Endometrial microvascular endothelial cells (primary cell): ENCODE results near the gene ATG2A. TPM values are rescaled to one million over a fixed set of nuclear protein-coding genes. Genes with fewer than 3 reads are reported as not detected.

ENCODE experiments used
- in situ Hi-C: cut with HindIII; loops from 2 replicates; pipeline ENCODE4 v1.10.0; 2017; ENCODE audit warnings: low sequenced_read_pairs, low pct_unique_long_range_greater_than_20kb; ENCODE audit errors: inconsistent ontology term
- total RNA-seq: library from RNA; depleted of rRNA; stranded (reverse); fragments of >200 nt; gene quantifications from one replicate; pipeline ENCODE4 v1.2.3, GENCODE V29; 2015; ENCODE audit errors: inconsistent ontology term

ATG2A gene
- total RNA-seq, 1 donor from 2014 or later: 26.2 TPM

GRCh38 chr11:64909653-64910343 lies 7.2 kb downstream of the ATG2A start:
- in situ Hi-C loops: no loop called here

- in situ Hi-C loops: no loop called here
These were observed 8.2 kb downstream of the ATG2A start for GRCh38 chr11:64908766-64909165.

GRCh38 chr11:64906314-64906635 lies 10.7 kb downstream of the ATG2A start:
- in situ Hi-C loops: no loop called here

GRCh38 chr11:64905516-64906313 lies 11.3 kb downstream of the ATG2A start:
- in situ Hi-C loops: no loop called here

GRCh38 chr11:64903291-64903833 lies 13.6 kb downstream of the ATG2A start:
- in situ Hi-C loops: no loop called here

- in situ Hi-C loops: no loop called here
These were observed 14.7 kb downstream of the ATG2A start for GRCh38 chr11:64902102-64902900.

- in situ Hi-C loops: no loop called here
These were observed 16.2 kb downstream of the ATG2A start for GRCh38 chr11:64900774-64901173.

- in situ Hi-C loops: no loop called here
These were observed 16.7 kb downstream of the ATG2A start for GRCh38 chr11:64900263-64900678.

GRCh38 chr11:64898541-64898940 lies 18.5 kb downstream of the ATG2A start:
- in situ Hi-C loops: loop anchor here (10.0 kb wide), 1 partner anchor 54 kb away; the partner anchor contains the start of gene CDC42BPG

- in situ Hi-C loops: loop anchor here (10.0 kb wide), 1 partner anchor 53 kb away; the partner anchor contains the start of gene CDC42BPG
These were observed 18.9 kb downstream of the ATG2A start for GRCh38 chr11:64898076-64898445.

- in situ Hi-C loops: loop anchor here (10.0 kb wide), 1 partner anchor 53 kb away; the partner anchor contains the start of gene CDC42BPG
These were observed 19.5 kb downstream of the ATG2A start for GRCh38 chr11:64897381-64898075.

- in situ Hi-C loops: loop anchor here (10.0 kb wide), 1 partner anchor 52 kb away; the partner anchor contains the start of gene CDC42BPG
These were observed 20.5 kb downstream of the ATG2A start for GRCh38 chr11:64896448-64897022.

GRCh38 chr11:64894812-64895452 lies 22.1 kb downstream of the ATG2A start:
- in situ Hi-C loops: loop anchor here (10.0 kb wide), 1 partner anchor 50 kb away; the partner anchor contains the start of gene CDC42BPG

- in situ Hi-C loops: loop anchor here (10.0 kb wide), 1 partner anchor 49 kb away; the partner anchor contains the start of gene CDC42BPG
These were observed 22.8 kb downstream of the ATG2A start for GRCh38 chr11:64894070-64894811.

- in situ Hi-C loops: loop anchor here (10.0 kb wide), 1 partner anchor 49 kb away; the partner anchor contains the start of gene CDC42BPG
These were observed 23.6 kb downstream of the ATG2A start for GRCh38 chr11:64893194-64894069.

- in situ Hi-C loops: loop anchor here (10.0 kb wide), 1 partner anchor 48 kb away; the partner anchor contains the start of gene CDC42BPG
These were observed 24.2 kb downstream of the ATG2A start for GRCh38 chr11:64892838-64893193.
